ENCODE data around the gene PGAP6.

- TF ChIP-seq CTCF (IDR thresholded peaks at IDR 0.05; ENCODE audit: insufficient read depth, low read depth, low read length): no peak
- TF ChIP-seq EZH2 (IDR thresholded peaks at IDR 0.05; ENCODE audit: insufficient read depth, low read length): no peak
Measured at GRCh38 chr16:360698-361336, 21.0 kb downstream of the PGAP6 start.

Measured in astrocyte (in vitro differentiated cells and primary cell).